RWPE2 (cell line): Measurements from ENCODE around the gene GDPD5.

Source experiments
- ATAC-seq: fragments of 200-7000 bp; cut with Tn5 transposase; 3 replicates; pipeline ENCODE4 v1.9.1; 2021; ENCODE audit warnings: low read depth
- DNase-seq: peaks from one replicate; pipeline ENCODE4 v3.0.0-alpha.2; 2020; ENCODE audit warnings: low spot score
- H3K27ac ChIP-seq: fragments of 450-650 bp; 2 replicates; pipeline ENCODE4 v1.5.1; 2017; ENCODE audit warnings: mild to moderate bottlenecking; ENCODE audit not compliant: poor library complexity, severe bottlenecking
- H3K27me3 ChIP-seq: fragments of 250-450 bp; sonication (Bioruptor Pico); 2 replicates; pipeline ENCODE4 v1.5.1; 2021; ENCODE audit warnings: mild to moderate bottlenecking, moderate library complexity; ENCODE audit not compliant: insufficient read depth, poor library complexity, severe bottlenecking
- H3K36me3 ChIP-seq: fragments of 250-450 bp; sonication (Bioruptor Pico); 2 replicates; pipeline ENCODE4 v1.5.1; 2020; ENCODE audit warnings: low read depth, mild to moderate bottlenecking, moderate library complexity
- H3K4me1 ChIP-seq: fragments of 250-450 bp; sonication (Bioruptor Pico); 2 replicates; pipeline ENCODE4 v1.5.1; 2021; ENCODE audit warnings: mild to moderate bottlenecking, moderate library complexity; ENCODE audit not compliant: insufficient read depth, poor library complexity, severe bottlenecking
- H3K4me3 ChIP-seq: fragments of 250-450 bp; sonication (Bioruptor Pico); 2 replicates; pipeline ENCODE4 v1.5.1; 2021; ENCODE audit warnings: mild to moderate bottlenecking, moderate library complexity; ENCODE audit not compliant: severe bottlenecking
- H3K9me3 ChIP-seq: fragments of 250-450 bp; sonication (Bioruptor Pico); 2 replicates; pipeline ENCODE4 v1.5.1; 2021; ENCODE audit warnings: mild to moderate bottlenecking, moderate library complexity; ENCODE audit not compliant: severe bottlenecking
- TF ChIP-seq, protein P1 (sequence below): fragments of 450-650 bp; IDR thresholded peaks from one replicate; pipeline ENCODE4 v1.5.1; 2017; ENCODE audit warnings: mild to moderate bottlenecking, moderate library complexity; ENCODE audit not compliant: poor library complexity, severe bottlenecking

Gene GDPD5

DNA sequence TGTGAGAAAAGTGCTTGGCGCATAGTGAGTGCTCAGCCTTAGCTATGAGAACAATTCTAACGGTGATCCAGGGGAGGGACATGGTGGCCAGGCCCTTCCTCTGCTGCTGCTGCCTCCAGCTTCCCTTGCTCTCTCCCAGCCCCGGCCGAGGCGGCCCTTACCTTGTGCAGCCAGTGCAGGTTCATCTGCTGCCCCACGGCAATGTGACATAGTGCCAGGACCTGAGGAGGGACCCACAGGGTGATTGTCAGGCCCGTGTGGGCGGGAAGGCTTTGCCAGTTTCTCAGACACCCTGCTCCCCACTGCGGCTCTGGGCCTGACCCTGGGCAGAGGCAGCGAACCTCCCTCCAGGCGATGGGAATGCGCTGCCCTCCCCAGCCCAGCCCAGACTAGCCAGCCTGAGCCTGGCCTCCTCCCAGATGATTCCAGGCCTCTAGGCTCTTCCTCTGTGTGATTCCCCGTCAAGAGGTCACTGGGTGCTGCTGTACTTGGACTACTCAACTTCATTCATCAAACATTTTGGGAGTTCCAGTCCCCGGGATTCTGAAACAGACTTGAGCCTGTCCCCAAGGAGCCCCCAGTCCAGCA lies 69.1 kb downstream of the GDPD5 start:
- DNase-seq (no peak), ATAC-seq (no peak)
- Histone ChIP-seq H3K9me3 (no peaks in the 10 kb centered on the region), H3K27ac (no peak overlapping the region), H3K36me3 (no peaks in the 10 kb centered on the region), H3K4me1 (no peaks in the 10 kb centered on the region), H3K27me3 (no peaks in the 10 kb centered on the region), H3K4me3 (no peak overlapping the region)
- TF ChIP-seq, protein P1, sequence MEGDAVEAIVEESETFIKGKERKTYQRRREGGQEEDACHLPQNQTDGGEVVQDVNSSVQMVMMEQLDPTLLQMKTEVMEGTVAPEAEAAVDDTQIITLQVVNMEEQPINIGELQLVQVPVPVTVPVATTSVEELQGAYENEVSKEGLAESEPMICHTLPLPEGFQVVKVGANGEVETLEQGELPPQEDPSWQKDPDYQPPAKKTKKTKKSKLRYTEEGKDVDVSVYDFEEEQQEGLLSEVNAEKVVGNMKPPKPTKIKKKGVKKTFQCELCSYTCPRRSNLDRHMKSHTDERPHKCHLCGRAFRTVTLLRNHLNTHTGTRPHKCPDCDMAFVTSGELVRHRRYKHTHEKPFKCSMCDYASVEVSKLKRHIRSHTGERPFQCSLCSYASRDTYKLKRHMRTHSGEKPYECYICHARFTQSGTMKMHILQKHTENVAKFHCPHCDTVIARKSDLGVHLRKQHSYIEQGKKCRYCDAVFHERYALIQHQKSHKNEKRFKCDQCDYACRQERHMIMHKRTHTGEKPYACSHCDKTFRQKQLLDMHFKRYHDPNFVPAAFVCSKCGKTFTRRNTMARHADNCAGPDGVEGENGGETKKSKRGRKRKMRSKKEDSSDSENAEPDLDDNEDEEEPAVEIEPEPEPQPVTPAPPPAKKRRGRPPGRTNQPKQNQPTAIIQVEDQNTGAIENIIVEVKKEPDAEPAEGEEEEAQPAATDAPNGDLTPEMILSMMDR = no peak

DNA sequence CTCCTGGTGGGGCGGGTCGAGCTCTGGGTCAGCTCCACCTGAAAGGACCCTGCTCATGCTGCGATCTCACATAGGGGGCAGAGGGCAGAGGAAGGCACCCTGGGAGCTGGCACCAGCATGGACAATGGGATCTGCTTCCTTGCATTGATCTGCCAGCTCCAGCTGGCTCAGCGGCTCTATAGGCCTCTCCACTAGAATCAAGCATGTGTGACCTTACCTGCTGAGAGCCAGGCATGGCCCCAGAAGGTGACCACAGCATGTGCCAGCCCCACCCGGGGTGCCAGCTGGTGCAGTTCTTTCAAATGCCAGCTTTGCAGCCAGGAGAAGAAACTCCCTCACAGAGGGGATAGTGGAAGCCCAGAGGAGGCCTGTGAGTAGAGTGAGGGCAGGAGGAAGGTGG lies 70.8 kb downstream of the GDPD5 start:
- TF ChIP-seq, protein P1 = no peak

DNA sequence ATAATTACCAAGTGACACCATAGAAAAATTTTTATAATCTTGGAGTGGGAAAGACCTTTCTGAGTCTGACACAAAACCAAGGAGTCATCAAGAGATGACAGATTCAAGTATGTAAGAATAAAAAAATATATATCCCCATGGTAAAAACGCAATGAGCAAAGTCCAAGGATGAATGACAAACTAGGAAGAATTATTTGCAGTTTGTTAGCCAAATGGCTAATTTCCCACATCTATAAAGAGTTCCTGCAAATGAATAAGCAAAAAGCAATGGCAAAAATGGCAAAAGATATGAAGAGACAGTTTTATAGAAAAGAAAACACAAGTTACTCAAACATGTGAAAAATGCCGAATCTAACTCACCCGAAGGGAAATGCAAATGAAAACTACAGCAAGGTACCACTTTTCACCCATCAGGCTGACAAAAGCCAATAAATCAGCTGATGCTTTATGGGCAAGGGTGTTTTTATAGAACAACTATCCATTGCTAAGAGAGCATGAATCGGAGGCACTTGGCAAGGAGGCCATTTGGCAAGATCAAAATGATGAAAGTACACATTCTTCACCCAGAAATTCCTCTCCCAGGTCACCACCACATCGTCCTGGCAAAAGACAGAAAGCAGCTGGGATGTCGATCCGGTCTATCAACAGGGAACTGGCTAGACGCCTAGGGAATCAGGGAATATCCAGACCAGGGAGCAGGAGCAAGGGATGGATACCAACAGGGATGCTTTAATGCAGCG lies 71.7 kb downstream of the GDPD5 start:
- ATAC-seq = no peak
- no peaks in the 10 kb centered on the region for H3K9me3 ChIP-seq
- DNase-seq = no peak
- no peak overlapping the region for H3K4me3 ChIP-seq
- H3K27me3 ChIP-seq = no peaks in the 10 kb centered on the region
- H3K27ac ChIP-seq = no peak overlapping the region
- TF ChIP-seq, protein P1 = no peak
- no peaks in the 10 kb centered on the region for H3K36me3 ChIP-seq
- no peaks in the 10 kb centered on the region for H3K4me1 ChIP-seq

More for the DNA sequence above, 70.8 kb downstream of the GDPD5 start:
- Histone ChIP-seq H3K36me3 (no peaks in the 10 kb centered on the region), H3K4me3 (no peak overlapping the region), H3K4me1 (no peaks in the 10 kb centered on the region), H3K9me3 (no peaks in the 10 kb centered on the region), H3K27me3 (no peaks in the 10 kb centered on the region), H3K27ac (no peak overlapping the region)
- DNase-seq = no peak
- no peak for ATAC-seq

DNA sequence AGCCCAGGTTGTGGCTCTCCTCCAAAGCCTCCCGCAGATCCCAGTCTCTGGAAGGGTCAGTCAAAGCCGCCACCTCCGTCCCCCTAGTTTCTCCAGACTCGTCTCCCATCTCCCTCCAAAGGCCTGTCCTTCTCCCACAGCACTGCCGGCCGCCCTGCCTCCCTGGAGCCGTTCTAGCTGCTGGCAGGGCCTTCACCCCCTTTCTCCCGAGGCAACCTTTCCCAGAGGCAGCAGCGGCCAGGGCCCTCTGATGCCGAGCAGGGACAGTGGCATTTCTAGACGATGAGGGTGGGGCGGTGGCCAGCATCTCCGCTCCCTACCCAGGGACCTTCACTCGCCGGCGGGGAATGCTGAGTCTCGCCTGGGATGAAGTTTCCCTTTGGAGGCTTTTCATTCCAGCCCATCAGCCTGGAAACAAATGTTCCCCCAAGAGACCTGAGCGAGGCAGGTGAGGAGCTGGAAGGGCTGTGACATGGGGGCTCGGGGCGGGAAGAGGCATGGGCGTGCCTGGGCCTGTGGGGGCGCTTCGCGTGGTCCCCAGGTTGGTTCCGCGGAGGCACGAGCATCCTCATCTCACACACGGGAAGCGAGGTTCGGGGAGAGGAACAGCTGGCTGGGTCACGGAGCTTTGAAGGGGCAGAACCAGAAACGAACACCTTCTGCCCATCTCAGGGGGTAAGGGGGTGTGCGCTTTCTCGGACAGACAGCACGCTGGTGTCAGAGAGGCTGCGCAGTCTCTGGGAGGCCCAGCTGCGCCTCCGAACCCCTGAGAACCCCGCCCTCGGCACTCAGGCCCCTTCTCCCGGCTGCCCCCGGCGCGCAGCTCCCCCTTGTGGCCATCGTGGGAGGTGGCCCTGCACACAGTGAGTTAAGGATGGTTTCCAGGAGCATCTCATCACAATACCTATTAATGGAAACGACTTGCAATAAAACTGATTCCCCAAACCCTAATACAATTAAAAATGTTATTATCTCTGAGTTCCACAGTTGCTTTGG lies 74.6 kb downstream of the GDPD5 start:
- DNase-seq = no peak
- Histone ChIP-seq H3K4me3 (no peak overlapping the region), H3K27me3 (no peaks in the 10 kb centered on the region), H3K4me1 (no peaks in the 10 kb centered on the region), H3K27ac (no peak overlapping the region), H3K36me3 (no peaks in the 10 kb centered on the region), H3K9me3 (no peaks in the 10 kb centered on the region)
- no peak for ATAC-seq
- TF ChIP-seq, protein P1 = peak; percentile 75
